K562 (cell line): ENCODE measurements around the gene KCNA2. TPM values are rescaled to one million over a fixed set of nuclear protein-coding genes. Genes with fewer than 3 reads are reported as not detected.

Experiments used
- BRCA1 ChIP-seq, 2 experiments: fragments of 450-650 bp in 1 of 2; sonication (generic) in 1 of 2; formaldehyde crosslinking in 1 of 2; IDR thresholded peaks; 2 replicates each; pipeline versions ENCODE4 v1.5.0 to v1.6.1; 2017 to 2020; ENCODE audit warnings: mild to moderate bottlenecking in 1 of 2, missing genetic modification reagents in 1 of 2
- DACH1 ChIP-seq: fragments of 450-650 bp; IDR thresholded peaks from 2 replicates; pipeline ENCODE4 v1.6.1; 2018; ENCODE audit not compliant: partially characterized antibody
- E4F1 ChIP-seq: fragments of 250-450 bp; sonication (Bioruptor Pico); IDR thresholded peaks from 2 replicates; pipeline ENCODE4 v1.5.0; 2021; ENCODE audit warnings: mild to moderate bottlenecking, borderline replicate concordance
- ETV6 ChIP-seq, 3 experiments: fragments of 150-350 bp in 1 of 3; sonication (generic) in 1 of 3; formaldehyde crosslinking in 1 of 3; IDR thresholded peaks; 2 replicates each; pipeline versions ENCODE4 v1.6.1 to v1.8.0; 2014 to 2022; ENCODE audit warnings: borderline replicate concordance in 2 of 3, low read depth in 2 of 3, antibody characterized with exemption in 1 of 3, low read length in 1 of 3, mild to moderate bottlenecking in 1 of 3, missing genetic modification reagents in 1 of 3
- JUNB ChIP-seq: fragments of 450-650 bp; formaldehyde crosslinking; conservative IDR thresholded peaks from 2 replicates; pipeline ENCODE4 v1.4.0; 2020; ENCODE audit warnings: mild to moderate bottlenecking
- MNT ChIP-seq, 2 experiments: fragments of 450-650 bp; conservative IDR thresholded peaks; 2 replicates each; pipeline ENCODE4 v1.6.1; 2017; ENCODE audit warnings: mild to moderate bottlenecking in 2 of 2, moderate library complexity in 2 of 2
- NBN ChIP-seq: fragments of 450-650 bp; IDR thresholded peaks from 2 replicates; pipeline ENCODE4 v1.6.1; 2016; ENCODE audit warnings: low read depth, mild to moderate bottlenecking
- PRPF4 ChIP-seq: fragments of 200-400 bp; formaldehyde crosslinking; IDR thresholded peaks from one replicate; pipeline ENCODE4 v1.6.1; 2017; ENCODE audit warnings: low read length, low read depth, mild to moderate bottlenecking; ENCODE audit not compliant: insufficient read depth, poor library complexity, severe bottlenecking
- RB1 ChIP-seq: fragments of 450-650 bp; IDR thresholded peaks from 2 replicates; pipeline ENCODE4 v1.6.1; 2017; ENCODE audit warnings: low read depth, mild to moderate bottlenecking
- RBM17 ChIP-seq: fragments of 200-400 bp; formaldehyde crosslinking; IDR thresholded peaks from 2 replicates; pipeline ENCODE4 v1.6.1; 2017; ENCODE audit warnings: low read depth, mild to moderate bottlenecking, low read length, borderline replicate concordance
- RBM22 ChIP-seq: fragments of 200-400 bp; formaldehyde crosslinking; IDR thresholded peaks from 2 replicates; pipeline ENCODE4 v1.6.1; 2018; ENCODE audit warnings: low read length, low read depth; ENCODE audit not compliant: poor library complexity, severe bottlenecking
- ZBTB49 ChIP-seq: sonication (generic); formaldehyde crosslinking; IDR thresholded peaks from 2 replicates; pipeline ENCODE4 v1.8.0; 2022; ENCODE audit warnings: missing genetic modification reagents, mild to moderate bottlenecking, borderline replicate concordance
- ZNF316 ChIP-seq: fragments of 450-650 bp; IDR thresholded peaks from 2 replicates; pipeline ENCODE4 v1.6.1; 2016
- ZNF41 ChIP-seq: fragments of 250-450 bp; sonication (Bioruptor Pico); conservative IDR thresholded peaks from 2 replicates; pipeline ENCODE4 v1.4.0; 2020; ENCODE audit warnings: mild to moderate bottlenecking
- ZNF589 ChIP-seq: fragments of 200-800 bp; sonication (Bioruptor generic); IDR thresholded peaks from 2 replicates; pipeline ENCODE4 v1.6.1; 2016; ENCODE audit warnings: low read depth, missing genetic modification characterization, missing compliant biosample characterization
- polyA plus RNA-seq, 8 experiments: library from polyadenylated mRNA; depleted of rRNA in 4 of 8; stranded (reverse) in 5 of 8; unstranded in 3 of 8; fragments of >200 nt; fragmentation: Nextera tagmentation in 2 of 8; fragmentation: Illumina TruSeq in 1 of 8; extraction: Ambion mirVana in 2 of 8; extraction: Trizol in 1 of 8; gene quantifications; 2 replicates each; pipeline versions ENCODE4 v1.2.1 to v1.2.3, GENCODE V29; 2011 to 2014; ENCODE audit warnings: inconsistent platforms in 1 of 8, missing spikeins in 1 of 8
- total RNA-seq, 7 experiments: library from RNA; depleted of rRNA in 6 of 7; stranded (reverse); fragments of >200 nt in 6 of 7; fragmentation: Illumina TruSeq in 2 of 7; extraction: Trizol in 2 of 7; gene quantifications; 2 replicates each; pipeline versions ENCODE4 v1.2.1 to v1.2.3, GENCODE V29; 2011 to 2021; ENCODE audit warnings: low replicate concordance in 1 of 7
- TF ChIP-seq, protein P1 (sequence below): fragments of 250-450 bp; sonication (Bioruptor Pico); IDR thresholded peaks from 2 replicates; pipeline ENCODE4 v1.4.0; 2020; ENCODE audit warnings: mild to moderate bottlenecking, moderate library complexity

KCNA2 gene
- total and polyA plus RNA-seq, 9 of the 15 experiments (the other 6 are each of a cell fraction or from before 2014, with no cell fraction given), result not detected

- TF ChIP-seq MNT (conservative IDR thresholded peaks at IDR 0.05) (peak in 1 of 2 experiments; percentile 54; a peak in 3 of 4 replicates), DACH1 (no peak), ZBTB49 (CRISPR knock-in tag) (no peak), RBM22 (no peak), RBM17 (no peak), JUNB (CRISPR knock-in tag) (no peak), NBN (no peak), ZNF589 (CRISPR knock-in tag) (no peak), ZNF41 (CRISPR knock-in tag) (no peak), E4F1 (CRISPR knock-in tag) (no peak), BRCA1 (IDR thresholded peaks at IDR 0.05) (no peak), BRCA1 (CRISPR knock-in tag; IDR thresholded peaks at IDR 0.05) (no peak), ETV6 (IDR thresholded peaks at IDR 0.05; ENCODE audit: borderline replicate concordance in 1 of 2, low read depth in 2 of 2, low read length in 1 of 2) (peak in 1 of 2 experiments; percentile 42; a peak in 1 of 4 replicates), ETV6 (CRISPR knock-in tag; IDR thresholded peaks at IDR 0.05; ENCODE audit: borderline replicate concordance) (no peak), PRPF4 (no peak), ZNF316 (no peak), RB1 (peak; percentile 92)
- TF ChIP-seq, protein P1, sequence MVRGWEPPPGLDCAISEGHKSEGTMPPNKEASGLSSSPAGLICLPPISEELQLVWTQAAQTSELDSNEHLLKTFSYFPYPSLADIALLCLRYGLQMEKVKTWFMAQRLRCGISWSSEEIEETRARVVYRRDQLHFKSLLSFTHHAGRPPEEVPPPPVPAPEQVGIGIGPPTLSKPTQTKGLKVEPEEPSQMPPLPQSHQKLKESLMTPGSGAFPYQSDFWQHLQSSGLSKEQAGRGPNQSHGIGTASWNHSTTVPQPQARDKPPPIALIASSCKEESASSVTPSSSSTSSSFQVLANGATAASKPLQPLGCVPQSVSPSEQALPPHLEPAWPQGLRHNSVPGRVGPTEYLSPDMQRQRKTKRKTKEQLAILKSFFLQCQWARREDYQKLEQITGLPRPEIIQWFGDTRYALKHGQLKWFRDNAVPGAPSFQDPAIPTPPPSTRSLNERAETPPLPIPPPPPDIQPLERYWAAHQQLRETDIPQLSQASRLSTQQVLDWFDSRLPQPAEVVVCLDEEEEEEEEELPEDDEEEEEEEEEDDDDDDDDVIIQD (CRISPR knock-in tag), result no peak
Observed at GRCh38 chr1:110619412-110620249, 13.5 kb upstream of the KCNA2 start (continued).
